Glomerular visceral epithelial cell (primary cell): Measurements from ENCODE around the gene TMEM170A.
"Not testable (repeated sequence)": the region's sequence is repeated elsewhere in the genome, so short reads cannot be mapped to it uniquely, and the experiment has no call there.

Source experiments
- DNase-seq: peaks from one replicate; pipeline ENCODE4 v3.0.0-alpha.2; 2016; ENCODE audit errors: extremely low spot score

Gene TMEM170A, protein sequence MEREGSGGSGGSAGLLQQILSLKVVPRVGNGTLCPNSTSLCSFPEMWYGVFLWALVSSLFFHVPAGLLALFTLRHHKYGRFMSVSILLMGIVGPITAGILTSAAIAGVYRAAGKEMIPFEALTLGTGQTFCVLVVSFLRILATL

DNA sequence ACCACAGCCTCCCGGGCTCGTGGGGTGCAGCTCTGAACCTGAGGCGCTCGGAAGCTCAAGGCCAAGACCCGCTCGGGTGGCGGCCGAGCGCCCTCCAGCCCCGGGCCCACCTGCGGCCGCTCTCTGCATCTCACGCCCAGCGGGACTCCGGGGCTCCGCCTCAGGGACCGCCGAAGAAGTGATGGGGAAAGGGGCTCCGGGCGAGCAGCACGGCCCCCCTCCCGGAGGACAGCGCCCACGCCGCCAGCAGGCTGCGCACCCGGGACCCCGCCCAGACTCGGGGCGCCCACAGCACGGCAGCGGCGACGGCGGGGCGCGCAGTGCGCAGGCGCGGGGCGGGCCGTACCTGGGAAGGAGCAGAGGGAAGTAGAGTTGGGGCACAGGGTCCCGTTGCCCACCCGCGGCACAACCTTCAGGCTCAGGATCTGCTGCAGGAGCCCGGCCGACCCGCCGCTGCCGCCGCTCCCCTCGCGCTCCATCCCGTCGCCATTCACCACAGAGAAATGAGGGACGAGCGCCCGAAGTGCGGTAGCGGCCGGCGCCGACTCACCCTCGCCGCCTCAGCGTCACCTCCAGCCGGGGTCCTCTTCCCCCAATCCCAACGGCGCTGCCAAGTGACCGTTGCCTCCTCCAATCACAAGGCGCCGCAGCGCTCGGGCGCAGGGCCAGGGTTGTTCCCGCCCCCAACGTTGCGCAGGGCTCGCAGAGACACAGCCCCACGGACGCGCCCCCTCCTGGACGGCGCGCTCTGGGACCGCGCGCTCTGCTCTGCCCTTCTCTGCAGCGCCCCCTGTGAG, at the start of gene TMEM170A:
TMEM170A (minus strand) TSS at position 568 of the 797 bp plus-strand sequence; CDS start at position 479, 89 bp downstream.
- peak; percentile 98 for DNase-seq

DNA sequence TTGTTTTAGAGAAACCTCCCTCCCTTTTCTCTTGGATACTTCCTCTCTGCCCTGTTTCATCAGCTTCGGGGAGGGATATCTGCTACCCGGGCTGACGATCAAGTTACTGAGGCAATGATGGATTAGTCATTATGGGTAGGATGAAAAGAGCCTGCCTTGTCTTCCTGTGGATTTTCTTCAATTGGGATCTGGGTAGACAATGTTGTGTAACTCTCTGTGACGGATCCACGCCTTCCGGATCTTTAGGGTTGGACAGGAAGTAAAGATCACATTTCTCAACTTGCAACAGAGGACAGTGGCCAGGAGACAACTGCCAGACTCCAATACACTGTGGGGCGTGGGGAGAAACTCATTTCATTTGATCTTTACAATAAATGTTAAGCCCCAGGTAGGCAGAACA, 42.1 kb upstream of the TMEM170A start:
- peak; percentile 26 for DNase-seq

- no peak for DNase-seq
Measured at GRCh38 chr16:75506107-75506506, 41.6 kb upstream of the TMEM170A start.

DNA sequence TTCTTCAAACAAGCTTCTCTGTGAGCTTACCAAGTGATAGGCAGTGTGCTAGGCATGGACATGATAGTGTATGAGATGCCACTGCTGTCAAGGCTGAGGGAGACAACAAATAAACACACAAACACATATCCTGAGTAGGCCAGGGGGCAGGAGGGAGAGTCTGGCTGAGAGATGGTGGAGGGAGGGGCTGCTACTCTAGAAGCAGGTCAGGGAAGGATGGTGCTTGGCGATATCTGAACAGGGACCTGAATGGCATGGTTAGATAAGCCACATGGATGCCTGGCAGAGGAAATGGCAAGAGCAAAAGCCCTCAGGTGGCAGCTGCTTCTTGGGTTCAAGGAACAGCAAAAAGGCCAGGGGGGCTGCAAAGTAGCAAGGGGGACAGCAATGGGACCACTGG, 39.3 kb upstream of the TMEM170A start:
- no peak for DNase-seq

GRCh38 chr16:75502916-75503605, 38.6 kb upstream of the TMEM170A start:
- DNase-seq: no peak

DNA sequence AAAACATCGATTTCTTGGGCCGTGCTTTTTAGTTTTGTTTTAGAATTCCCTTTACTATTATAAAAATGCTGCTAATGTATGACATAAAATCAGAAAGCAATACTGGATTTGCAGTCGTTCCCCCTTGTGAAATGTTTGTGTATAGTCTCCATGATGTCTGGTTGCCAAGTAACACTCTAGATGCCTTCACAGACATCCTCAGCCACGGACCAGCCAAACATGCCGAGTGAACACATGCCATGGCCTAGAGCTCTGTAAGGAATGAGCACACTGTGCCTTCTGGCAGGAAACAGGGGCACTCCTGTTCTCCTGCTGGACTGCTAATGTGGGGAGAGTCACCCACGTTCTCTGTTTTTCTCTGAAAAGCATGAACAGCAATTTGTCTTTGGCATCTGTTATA, 37.3 kb upstream of the TMEM170A start:
- not testable (repeated sequence) for DNase-seq

DNA sequence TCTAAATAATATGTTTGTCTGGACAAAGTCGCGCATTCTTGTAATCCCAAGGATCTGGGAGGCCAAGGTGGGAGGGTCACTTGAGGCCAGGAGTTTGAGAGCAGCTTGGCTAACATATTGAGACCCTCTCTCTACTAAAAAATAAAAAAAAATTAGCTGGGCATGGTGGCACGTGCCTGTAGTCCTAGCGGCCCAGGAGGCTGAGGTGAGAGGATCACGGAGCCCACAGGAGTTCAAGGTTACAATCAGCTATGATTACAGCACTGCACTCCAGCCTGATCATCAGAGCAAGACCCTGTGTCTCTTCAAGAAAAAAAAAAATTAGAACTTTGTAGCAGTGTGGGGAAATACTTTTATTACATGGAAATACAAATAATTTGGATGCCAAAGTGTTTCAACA, 36.9 kb upstream of the TMEM170A start:
- no peak for DNase-seq

GRCh38 chr16:75498605-75499322, 34.3 kb upstream of the TMEM170A start:
- DNase-seq: peak; percentile 63

DNA sequence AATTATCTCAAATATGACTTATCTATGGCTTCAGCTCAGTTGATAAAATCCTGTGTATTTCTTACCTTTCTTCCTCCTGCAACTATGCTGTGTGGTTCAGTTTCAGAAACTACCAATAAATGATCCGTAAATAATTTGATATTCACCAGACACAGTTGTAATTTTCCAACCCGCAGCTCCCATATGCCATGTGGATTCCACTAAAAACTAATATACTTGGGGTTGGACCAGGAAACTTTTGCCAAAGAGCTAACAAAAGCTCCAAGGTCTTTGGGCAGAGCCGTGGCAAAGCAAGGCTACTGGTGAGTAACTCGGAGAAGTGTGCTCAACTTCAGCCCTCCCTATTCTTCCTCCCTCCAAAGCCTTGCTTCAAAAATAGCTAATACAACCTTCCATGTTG, 33.1 kb upstream of the TMEM170A start:
- no peak for DNase-seq

GRCh38 chr16:75495076-75495674, 30.7 kb upstream of the TMEM170A start, which contains the start of gene CHST6:
Gene CHST6, minus strand, starts transcription at chr16:75495441. Its CDS starts 15,613 bp downstream, at chr16:75479828.
- DNase-seq: no peak

GRCh38 chr16:75494661-75495075, 30.2 kb upstream of the TMEM170A start:
- DNase-seq: no peak

GRCh38 chr16:75494184-75494583, 29.7 kb upstream of the TMEM170A start:
- no peak for DNase-seq

GRCh38 chr16:75491876-75492275, 27.4 kb upstream of the TMEM170A start:
- no peak for DNase-seq

GRCh38 chr16:75488322-75488721, 23.8 kb upstream of the TMEM170A start:
- no peak for DNase-seq

GRCh38 chr16:75486676-75487313, 22.3 kb upstream of the TMEM170A start:
- no peak for DNase-seq

- no peak for DNase-seq
Measured at GRCh38 chr16:75486014-75486675, 21.7 kb upstream of the TMEM170A start.

DNA sequence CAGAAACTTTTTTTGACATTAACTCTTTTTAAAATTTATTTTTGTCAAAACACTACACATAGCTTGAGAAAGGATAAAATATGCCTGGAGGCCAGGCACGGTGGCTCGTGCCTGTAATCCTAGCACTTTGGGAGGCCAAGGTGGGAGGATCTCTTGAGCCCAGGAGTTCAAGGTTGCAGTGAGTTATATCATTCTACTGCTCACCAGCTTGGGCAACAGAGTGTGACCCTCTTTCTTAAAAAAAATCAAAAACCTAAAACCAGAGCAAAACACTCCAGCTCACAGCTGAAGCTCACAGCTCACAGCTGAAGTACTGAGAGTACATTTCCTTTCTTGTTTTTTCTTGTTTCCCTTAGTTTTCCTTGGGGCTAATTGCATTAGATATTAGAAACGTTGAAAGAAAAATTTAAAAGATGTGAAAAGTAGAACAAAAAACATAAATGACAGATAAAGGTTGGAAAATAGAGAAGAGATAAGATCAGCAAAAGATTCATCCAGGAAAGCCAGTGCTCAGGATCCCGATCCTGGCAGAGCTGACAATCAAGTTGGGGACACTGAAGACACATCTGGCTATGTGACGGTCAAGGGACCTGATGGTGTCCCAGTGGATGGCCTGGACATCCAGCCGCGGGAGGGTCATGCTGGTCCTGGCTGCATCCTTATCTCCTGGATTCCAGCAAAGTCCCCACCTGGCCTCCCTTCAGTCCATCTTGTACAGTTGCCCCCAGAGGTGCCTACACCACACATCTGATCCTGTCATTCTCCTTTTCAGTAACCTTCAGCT, 20.9 kb upstream of the TMEM170A start:
- DNase-seq: no peak

DNA sequence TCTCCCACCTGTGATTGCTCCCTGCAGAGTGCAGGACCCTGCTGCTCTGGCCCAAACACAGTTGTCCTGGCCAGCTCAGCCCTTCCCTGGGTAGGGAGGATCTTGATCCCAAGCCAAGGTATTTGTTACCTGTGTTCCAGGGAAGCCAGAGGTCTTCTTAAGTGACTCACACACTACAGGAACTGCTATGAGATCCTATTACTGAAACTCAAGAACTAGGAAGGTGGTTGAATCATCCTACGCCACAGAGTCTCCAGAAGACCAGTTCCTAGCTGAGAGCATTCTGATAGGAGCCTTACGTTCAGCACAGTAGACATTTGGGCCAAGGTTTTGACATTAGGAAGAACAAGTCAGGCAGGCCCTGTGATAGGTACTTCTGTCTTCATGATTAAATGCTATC, 18.7 kb upstream of the TMEM170A start:
- peak; percentile 39 for DNase-seq

DNA sequence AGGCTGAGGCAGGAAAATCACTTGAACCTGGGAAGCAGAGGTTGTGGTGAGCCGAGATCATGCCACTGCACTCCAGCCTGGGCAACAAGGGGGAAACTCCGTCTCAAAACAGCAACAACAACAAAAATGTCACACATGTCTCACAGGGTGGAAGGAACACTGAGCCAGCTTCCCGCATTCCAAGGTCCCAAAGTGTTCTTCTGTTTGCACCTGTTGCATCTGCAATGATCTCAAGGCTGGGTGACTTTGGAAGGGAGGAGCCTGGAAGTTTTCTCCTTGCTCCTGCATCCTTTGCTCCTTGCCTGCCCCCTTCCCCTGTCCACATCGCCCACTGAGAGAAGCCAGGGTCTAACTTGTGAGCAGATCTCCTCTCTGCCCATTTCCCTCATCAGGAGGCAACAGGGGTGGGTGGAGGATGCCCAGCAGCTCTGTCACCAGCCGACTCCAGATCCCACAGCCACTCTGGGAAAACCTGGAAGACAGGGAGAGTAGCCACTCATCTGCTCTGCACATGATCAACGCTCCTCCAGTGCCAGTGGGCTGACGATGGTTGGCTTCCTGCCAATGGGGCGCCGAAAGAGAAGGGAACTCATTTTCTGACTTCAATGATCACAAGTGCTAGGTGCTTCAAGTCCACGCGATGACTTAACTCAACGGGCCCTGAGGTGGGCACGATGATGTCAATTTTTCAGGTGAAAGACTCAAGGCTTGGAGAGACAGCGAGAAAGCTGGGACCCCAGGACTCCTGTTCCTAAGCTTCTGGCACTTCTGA, 18.1 kb upstream of the TMEM170A start:
- DNase-seq: no peak
